ENCODE data around the gene LRRC8A.
A peak's percentile ranks its signal among the peaks of the same experiment; 100 is the strongest.

LRRC8A gene

DNA sequence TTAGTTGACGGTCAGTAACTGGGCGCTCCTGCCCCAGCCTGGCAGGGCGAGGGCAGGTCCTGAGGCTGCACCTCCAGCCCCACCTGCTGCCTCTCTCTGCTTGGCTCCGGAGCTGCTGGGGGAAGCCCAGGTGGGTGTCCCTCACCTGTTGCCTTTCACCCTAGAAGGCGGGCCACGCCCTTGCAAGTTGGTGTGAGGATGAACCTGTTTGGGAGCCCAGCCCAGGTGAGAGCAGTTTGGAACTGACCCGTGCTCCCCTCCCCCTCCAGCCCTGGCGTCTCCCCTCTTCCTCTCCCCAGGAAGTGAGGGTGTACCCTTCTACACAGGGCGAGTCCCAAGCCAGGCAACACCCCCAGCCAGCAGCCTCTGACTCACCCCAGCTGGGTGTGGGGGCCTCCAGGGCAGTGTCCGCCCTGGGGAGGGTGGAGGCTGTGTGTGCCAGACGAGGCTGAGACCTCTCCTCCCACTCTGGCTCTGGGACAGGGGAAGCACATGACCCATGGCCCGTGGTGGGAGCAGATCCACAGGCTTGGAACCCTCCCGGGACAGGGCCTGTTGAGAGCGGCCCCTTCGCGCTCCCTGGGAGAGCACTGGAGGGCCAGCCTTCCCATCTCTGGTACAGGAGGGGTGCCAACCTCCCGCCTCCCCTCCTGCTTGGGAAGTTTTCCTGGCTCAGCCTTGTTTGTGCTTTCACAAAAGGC lies 10.4 kb downstream of the LRRC8A start:
- ATAC-seq (ENCODE audit: low read depth) (peak; percentile 89), DNase-seq (ENCODE audit: low spot score) (peak; percentile 97)
- TF ChIP-seq, protein P1, sequence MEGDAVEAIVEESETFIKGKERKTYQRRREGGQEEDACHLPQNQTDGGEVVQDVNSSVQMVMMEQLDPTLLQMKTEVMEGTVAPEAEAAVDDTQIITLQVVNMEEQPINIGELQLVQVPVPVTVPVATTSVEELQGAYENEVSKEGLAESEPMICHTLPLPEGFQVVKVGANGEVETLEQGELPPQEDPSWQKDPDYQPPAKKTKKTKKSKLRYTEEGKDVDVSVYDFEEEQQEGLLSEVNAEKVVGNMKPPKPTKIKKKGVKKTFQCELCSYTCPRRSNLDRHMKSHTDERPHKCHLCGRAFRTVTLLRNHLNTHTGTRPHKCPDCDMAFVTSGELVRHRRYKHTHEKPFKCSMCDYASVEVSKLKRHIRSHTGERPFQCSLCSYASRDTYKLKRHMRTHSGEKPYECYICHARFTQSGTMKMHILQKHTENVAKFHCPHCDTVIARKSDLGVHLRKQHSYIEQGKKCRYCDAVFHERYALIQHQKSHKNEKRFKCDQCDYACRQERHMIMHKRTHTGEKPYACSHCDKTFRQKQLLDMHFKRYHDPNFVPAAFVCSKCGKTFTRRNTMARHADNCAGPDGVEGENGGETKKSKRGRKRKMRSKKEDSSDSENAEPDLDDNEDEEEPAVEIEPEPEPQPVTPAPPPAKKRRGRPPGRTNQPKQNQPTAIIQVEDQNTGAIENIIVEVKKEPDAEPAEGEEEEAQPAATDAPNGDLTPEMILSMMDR (IDR thresholded peaks at IDR 0.05; ENCODE audit: poor library complexity, severe bottlenecking): no peak
- no peak overlapping the region for H3K4me3 ChIP-seq (ENCODE audit: severe bottlenecking)
- H3K9me3 ChIP-seq (ENCODE audit: severe bottlenecking): no peaks in the 10 kb centered on the region
- H3K27me3 ChIP-seq (ENCODE audit: insufficient read depth, poor library complexity, severe bottlenecking): no peaks in the 10 kb centered on the region
- peak overlapping the region; percentile 91 for H3K27ac ChIP-seq (ENCODE audit: poor library complexity, severe bottlenecking)
- peaks cover 47% of the 10 kb centered on the region for H3K4me1 ChIP-seq (ENCODE audit: insufficient read depth, poor library complexity, severe bottlenecking)
- peaks cover 88% of the 10 kb centered on the region for H3K36me3 ChIP-seq (ENCODE audit: low read depth)

- TF ChIP-seq, protein P1 (IDR thresholded peaks at IDR 0.05; ENCODE audit: poor library complexity, severe bottlenecking): no peak
- H3K4me3 ChIP-seq (ENCODE audit: severe bottlenecking): no peak overlapping the region
- ATAC-seq (ENCODE audit: low read depth): no peak
- no peaks in the 10 kb centered on the region for H3K27me3 ChIP-seq (ENCODE audit: insufficient read depth, poor library complexity, severe bottlenecking)
- no peaks in the 10 kb centered on the region for H3K9me3 ChIP-seq (ENCODE audit: severe bottlenecking)
- DNase-seq (ENCODE audit: low spot score): no peak
- H3K36me3 ChIP-seq (ENCODE audit: low read depth): peaks cover 87% of the 10 kb centered on the region
- peaks cover 40% of the 10 kb centered on the region for H3K4me1 ChIP-seq (ENCODE audit: insufficient read depth, poor library complexity, severe bottlenecking)
- H3K27ac ChIP-seq (ENCODE audit: poor library complexity, severe bottlenecking): peak overlapping the region; percentile 91
Observed at GRCh38 chr9:128893354-128893753, 11.4 kb downstream of the LRRC8A start.

DNA sequence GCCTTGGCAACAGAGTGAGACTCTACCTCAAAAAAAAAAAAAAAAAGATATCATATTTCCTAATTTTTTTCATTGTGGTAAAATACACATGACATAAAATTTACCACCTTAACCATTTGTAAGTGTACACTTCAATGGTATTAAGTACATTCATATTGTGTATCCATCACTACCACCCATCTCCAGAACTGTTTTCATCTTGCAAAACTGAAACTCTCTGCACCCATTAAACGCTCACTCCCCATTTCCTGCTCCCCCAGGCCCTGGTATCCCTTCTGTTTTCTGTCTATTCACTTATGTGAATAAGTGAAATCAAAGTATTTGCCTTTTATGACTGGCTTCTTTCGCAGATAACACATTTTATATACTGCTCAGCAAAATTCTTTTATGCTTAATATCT lies 12.8 kb downstream of the LRRC8A start:
- no peak overlapping the region for H3K4me3 ChIP-seq (ENCODE audit: severe bottlenecking)
- peaks cover 79% of the 10 kb centered on the region for H3K36me3 ChIP-seq (ENCODE audit: low read depth)
- no peaks in the 10 kb centered on the region for H3K9me3 ChIP-seq (ENCODE audit: severe bottlenecking)
- peak overlapping the region; percentile 91 for H3K27ac ChIP-seq (ENCODE audit: poor library complexity, severe bottlenecking)
- TF ChIP-seq, protein P1 (IDR thresholded peaks at IDR 0.05; ENCODE audit: poor library complexity, severe bottlenecking): no peak
- DNase-seq (ENCODE audit: low spot score) (no peak), ATAC-seq (ENCODE audit: low read depth) (no peak)
- H3K27me3 ChIP-seq (ENCODE audit: insufficient read depth, poor library complexity, severe bottlenecking): no peaks in the 10 kb centered on the region
- peaks cover 47% of the 10 kb centered on the region for H3K4me1 ChIP-seq (ENCODE audit: insufficient read depth, poor library complexity, severe bottlenecking)

DNA sequence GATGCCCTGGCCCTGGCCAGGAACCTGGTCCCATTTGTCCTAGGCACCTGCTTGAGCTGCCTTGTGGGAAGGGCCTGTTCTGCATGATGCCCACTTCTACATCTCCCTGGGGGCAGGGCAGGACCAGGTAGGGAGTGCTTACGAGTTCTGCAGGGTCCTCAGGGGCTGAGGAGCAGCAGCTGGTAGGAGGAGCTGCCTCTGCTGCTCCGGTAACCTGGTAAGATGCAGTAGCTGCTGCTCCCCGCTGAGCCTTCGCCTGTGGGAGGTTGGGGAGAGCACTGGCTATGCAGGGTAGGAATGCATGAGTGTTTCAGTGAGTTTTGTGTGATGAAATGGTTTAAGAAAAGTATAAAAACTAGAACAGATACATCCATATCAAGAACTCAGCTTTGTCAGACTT lies 13.6 kb downstream of the LRRC8A start:
- peaks cover 82% of the 10 kb centered on the region for H3K36me3 ChIP-seq (ENCODE audit: low read depth)
- ATAC-seq (ENCODE audit: low read depth) (no peak), DNase-seq (ENCODE audit: low spot score) (no peak)
- H3K4me1 ChIP-seq (ENCODE audit: insufficient read depth, poor library complexity, severe bottlenecking): peaks cover 46% of the 10 kb centered on the region
- H3K9me3 ChIP-seq (ENCODE audit: severe bottlenecking): no peaks in the 10 kb centered on the region
- TF ChIP-seq, protein P1 (IDR thresholded peaks at IDR 0.05; ENCODE audit: poor library complexity, severe bottlenecking): no peak
- no peak overlapping the region for H3K4me3 ChIP-seq (ENCODE audit: severe bottlenecking)
- H3K27me3 ChIP-seq (ENCODE audit: insufficient read depth, poor library complexity, severe bottlenecking): no peaks in the 10 kb centered on the region
- H3K27ac ChIP-seq (ENCODE audit: poor library complexity, severe bottlenecking): peak overlapping the region; percentile 91

DNA sequence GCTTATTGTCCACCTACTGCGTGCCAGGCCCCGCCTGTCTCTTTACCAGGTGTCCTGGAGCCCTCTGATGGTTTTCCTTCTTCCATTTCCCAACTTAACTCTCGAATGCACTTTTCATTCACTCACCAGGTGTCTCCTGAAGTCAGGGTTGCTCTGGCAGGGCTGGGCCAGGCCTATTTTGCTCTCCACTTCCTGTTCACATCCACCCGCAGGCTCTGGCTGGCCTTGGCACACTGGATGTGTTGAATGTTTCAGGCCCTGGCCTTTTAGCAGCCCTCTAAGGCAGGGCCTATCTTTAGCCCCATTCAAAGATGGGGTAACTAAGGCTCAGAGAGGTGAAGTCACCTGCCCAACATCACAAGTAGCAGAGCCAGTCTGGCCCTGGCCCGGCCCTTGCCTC lies 16.4 kb downstream of the LRRC8A start:
- ATAC-seq (ENCODE audit: low read depth) (no peak), DNase-seq (ENCODE audit: low spot score) (no peak)
- H3K27ac ChIP-seq (ENCODE audit: poor library complexity, severe bottlenecking): peak overlapping the region; percentile 91
- TF ChIP-seq, protein P1 (IDR thresholded peaks at IDR 0.05; ENCODE audit: poor library complexity, severe bottlenecking): no peak
- H3K27me3 ChIP-seq (ENCODE audit: insufficient read depth, poor library complexity, severe bottlenecking): no peaks in the 10 kb centered on the region
- H3K4me3 ChIP-seq (ENCODE audit: severe bottlenecking): no peak overlapping the region
- H3K9me3 ChIP-seq (ENCODE audit: severe bottlenecking): no peaks in the 10 kb centered on the region
- H3K36me3 ChIP-seq (ENCODE audit: low read depth): peaks cover 67% of the 10 kb centered on the region
- H3K4me1 ChIP-seq (ENCODE audit: insufficient read depth, poor library complexity, severe bottlenecking): peaks cover 45% of the 10 kb centered on the region

Measured in RWPE2 (cell line).